ENCODE results near the gene CCDC107.

The CCDC107 gene

DNA sequence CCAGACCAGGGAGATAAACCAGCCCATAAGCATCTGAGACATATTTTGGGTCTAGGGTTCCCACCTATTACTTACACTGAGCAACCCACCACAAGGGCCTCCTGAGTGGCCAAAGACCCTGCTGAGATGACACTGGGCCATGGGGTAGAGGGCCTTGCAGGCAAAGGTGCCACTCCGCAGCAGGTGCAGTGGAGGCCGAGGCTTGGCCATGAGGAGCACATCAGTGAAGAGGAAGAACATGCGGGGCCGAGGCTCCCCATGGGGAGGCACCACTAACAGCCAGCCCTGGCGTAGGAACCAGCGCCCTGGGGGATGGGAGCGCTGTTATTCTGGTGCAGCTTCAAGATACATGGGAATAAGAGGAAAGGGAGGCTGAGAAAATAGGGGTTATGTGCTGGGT, 4.3 kb downstream of the CCDC107 start:
- DNase-seq: no peak

DNA sequence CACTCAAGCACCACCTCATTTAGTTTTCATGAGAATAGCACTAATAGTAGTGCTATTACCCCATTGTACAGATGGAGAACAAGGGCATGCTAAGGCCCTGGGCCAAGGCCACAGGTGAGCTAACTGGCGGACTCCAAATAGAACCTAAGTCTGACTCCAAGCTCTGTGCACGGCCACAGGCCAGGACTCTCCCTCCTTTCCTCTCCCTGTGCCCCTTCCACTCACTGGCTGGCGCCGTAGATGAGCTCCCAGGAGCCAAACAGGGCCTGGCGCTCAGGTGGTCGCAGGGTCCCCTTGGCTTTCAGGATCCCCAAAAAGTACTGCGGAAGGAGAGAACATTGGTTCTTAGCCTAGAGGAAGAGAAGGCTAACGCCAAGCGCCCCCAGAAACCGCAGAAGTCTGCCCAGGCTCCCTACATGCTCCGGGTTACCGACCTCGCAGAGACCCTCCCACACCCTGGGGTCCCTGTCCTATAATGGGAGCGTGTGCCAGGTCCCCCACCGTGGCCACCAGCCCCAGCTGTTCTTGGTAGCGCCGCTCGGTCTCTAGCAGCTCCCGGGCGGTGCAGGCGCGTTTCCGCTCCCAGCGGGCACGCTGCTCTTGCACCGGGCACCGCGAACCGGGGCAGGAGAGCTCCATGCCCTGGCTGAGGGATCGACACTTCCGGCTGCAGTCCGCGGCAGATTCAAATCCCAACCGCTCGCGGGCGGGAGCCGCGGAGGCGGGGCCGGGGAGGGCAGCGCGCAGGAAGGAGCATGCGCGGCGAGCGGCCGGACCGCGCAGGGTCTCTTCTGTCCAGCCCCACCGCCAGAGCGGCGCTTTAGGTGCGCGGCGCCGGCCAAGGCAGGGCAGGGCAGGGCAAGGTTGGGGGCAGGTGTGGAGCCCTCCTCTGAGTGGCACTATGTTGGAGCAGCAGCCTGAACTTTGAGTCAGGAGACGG, 6.7 kb downstream of the CCDC107 start, which contains the start of gene ARHGEF39:
Gene ARHGEF39, minus strand, starts transcription at position 665 of the 940 bp plus-strand sequence. Its CDS starts 26 bp downstream, at position 639.
- DNase-seq: peak; percentile 87

DNA sequence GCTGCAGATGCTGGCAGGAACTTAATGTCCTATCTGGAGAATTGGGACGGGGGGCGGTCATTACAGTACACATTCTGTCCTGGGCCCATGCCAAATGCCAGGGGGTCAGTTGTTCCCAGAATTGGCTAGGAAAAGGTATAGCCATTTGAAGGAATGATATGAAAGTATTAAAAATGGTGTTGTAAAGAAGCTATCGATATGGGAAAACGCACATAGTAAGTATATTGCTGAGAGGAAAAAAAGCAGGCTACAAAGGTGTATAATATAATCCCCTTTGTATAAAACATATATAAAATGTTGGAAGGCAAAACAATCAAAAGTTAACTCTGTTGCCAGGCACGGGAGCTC, 7.4 kb downstream of the CCDC107 start:
- no peak for DNase-seq

- DNase-seq: no peak
Observed at GRCh38 chr9:35666045-35666444, 8.0 kb downstream of the CCDC107 start.

GRCh38 chr9:35666549-35666948, 8.5 kb downstream of the CCDC107 start:
- DNase-seq: no peak

- no peak for DNase-seq
Observed at GRCh38 chr9:35667939-35668338, 9.8 kb downstream of the CCDC107 start.

- DNase-seq: no peak
Observed at GRCh38 chr9:35669331-35670145, 11.4 kb downstream of the CCDC107 start.

- peak; percentile 73 for DNase-seq
Observed at GRCh38 chr9:35673132-35674024, 15.3 kb downstream of the CCDC107 start, which contains the start of gene CA9. TSS of gene CA9 (plus strand) at chr9:35673928. CDS start at chr9:35673960, 32 bp downstream.

GRCh38 chr9:35674025-35674361, 15.9 kb downstream of the CCDC107 start:
- no peak for DNase-seq

GRCh38 chr9:35675204-35675603, 17.1 kb downstream of the CCDC107 start:
- DNase-seq: no peak

- DNase-seq: peak; percentile 82
Observed at GRCh38 chr9:35675732-35676392, 17.8 kb downstream of the CCDC107 start.

GRCh38 chr9:35679091-35679490, 21.0 kb downstream of the CCDC107 start:
- DNase-seq: no peak

GRCh38 chr9:35679766-35680330, 21.8 kb downstream of the CCDC107 start:
- no peak for DNase-seq

- DNase-seq: no peak
Observed at GRCh38 chr9:35680331-35681105, 22.4 kb downstream of the CCDC107 start.

DNA sequence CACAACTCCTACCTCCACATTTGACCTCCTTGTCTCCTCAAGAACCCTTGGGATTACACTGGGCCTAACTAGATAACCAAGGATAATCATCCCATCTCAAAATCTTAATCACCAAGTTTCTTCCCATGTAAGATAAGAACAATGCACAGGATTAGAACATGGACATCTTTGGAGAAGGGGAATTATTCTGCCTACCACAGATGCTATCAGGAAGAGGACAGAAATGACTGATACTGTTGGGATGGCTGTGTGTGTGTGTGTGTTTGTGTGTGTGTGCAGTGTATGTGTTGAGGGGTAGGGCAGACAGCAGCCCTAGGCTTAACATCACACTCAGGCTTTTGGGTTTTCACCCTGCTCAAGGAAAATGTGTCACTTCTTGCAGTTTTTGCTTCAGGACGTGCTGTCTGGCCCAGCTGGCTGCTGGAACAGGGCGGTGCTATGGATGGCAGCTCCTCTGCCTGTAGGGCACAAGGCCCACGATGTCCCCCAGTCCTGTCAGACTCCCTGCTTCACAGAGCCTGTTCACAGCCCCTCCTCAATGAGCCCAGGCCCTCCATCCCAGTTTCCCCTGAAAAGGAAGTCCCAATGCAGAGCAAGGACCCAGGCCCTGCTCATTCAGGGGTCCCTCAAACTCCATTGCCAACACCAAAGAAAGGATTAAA, 23.4 kb downstream of the CCDC107 start:
- no peak for DNase-seq

- DNase-seq: no peak
Observed at GRCh38 chr9:35682051-35682450, 24.0 kb downstream of the CCDC107 start.

GRCh38 chr9:35682520-35683315, 24.6 kb downstream of the CCDC107 start:
- no peak for DNase-seq

DNA sequence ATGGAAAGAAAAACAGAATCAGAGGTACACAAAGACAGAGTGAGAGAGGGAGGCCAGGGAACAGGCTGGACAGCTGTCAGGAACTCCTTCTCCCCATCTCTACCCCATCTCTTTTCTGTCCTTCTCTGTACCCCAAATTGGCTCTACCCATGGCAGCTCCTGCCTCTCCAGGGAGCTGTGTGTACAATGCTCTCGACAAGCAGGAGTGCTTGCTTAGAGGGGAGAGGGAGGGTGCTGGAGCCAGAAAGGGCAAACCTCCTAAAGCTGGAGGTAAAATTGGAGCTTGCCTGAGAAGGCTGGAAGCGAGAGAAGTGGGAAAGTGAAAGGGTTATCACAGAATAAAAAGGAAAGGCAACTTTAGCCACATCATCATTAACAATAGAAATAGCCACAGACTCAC, 25.2 kb downstream of the CCDC107 start:
- DNase-seq: no peak

- DNase-seq: no peak
Observed at GRCh38 chr9:35684921-35685320, 26.8 kb downstream of the CCDC107 start.

- DNase-seq: no peak
Observed at GRCh38 chr9:35685506-35685905, 27.4 kb downstream of the CCDC107 start.

All from left hindlimb (tissue), 1 donor.